Activated gamma-delta T cell (primary cell): ENCODE results near the gene CACNG7.

Experiments
- DNase-seq: peaks from one replicate; lab custom pipeline; 2025; lab: John Stamatoyannopoulos, UW

Gene CACNG7

GRCh38 chr19:53953383-53953782 lies 44.3 kb downstream of the CACNG7 start:
- no peak for DNase-seq

- DNase-seq = no peak
Measured at GRCh38 chr19:53957448-53958167, 48.5 kb downstream of the CACNG7 start.

- no peak for DNase-seq
Measured at GRCh38 chr19:53958168-53958571, 49.1 kb downstream of the CACNG7 start.

GRCh38 chr19:53958823-53959757 lies 50.0 kb downstream of the CACNG7 start:
- no peak for DNase-seq

GRCh38 chr19:53960187-53960586 lies 51.1 kb downstream of the CACNG7 start:
- DNase-seq = no peak

GRCh38 chr19:53960886-53961285 lies 51.8 kb downstream of the CACNG7 start:
- DNase-seq = no peak

- no peak for DNase-seq
Measured at GRCh38 chr19:53961523-53962356, 52.7 kb downstream of the CACNG7 start.

- DNase-seq = no peak
Measured at GRCh38 chr19:53962887-53963431, 53.9 kb downstream of the CACNG7 start, which contains the start of gene CACNG8. Gene CACNG8 (plus strand): TSS chr19:53962937.

GRCh38 chr19:53965091-53965490 lies 56.0 kb downstream of the CACNG7 start:
- no peak for DNase-seq

GRCh38 chr19:53966931-53967330 lies 57.9 kb downstream of the CACNG7 start:
- no peak for DNase-seq

- DNase-seq = no peak
Measured at GRCh38 chr19:53969366-53969765, 60.3 kb downstream of the CACNG7 start.

- DNase-seq = no peak
Measured at GRCh38 chr19:53971673-53972072, 62.6 kb downstream of the CACNG7 start.

GRCh38 chr19:53977429-53977990 lies 68.4 kb downstream of the CACNG7 start:
- no peak for DNase-seq

GRCh38 chr19:53977991-53978731 lies 69.1 kb downstream of the CACNG7 start:
- DNase-seq = no peak

- no peak for DNase-seq
Measured at GRCh38 chr19:53978975-53979801, 70.1 kb downstream of the CACNG7 start.

GRCh38 chr19:53980539-53981375 lies 71.7 kb downstream of the CACNG7 start:
- no peak for DNase-seq

- no peak for DNase-seq
Measured at GRCh38 chr19:53981376-53981951, 72.4 kb downstream of the CACNG7 start.

- no peak for DNase-seq
Measured at GRCh38 chr19:53982001-53982451, 72.9 kb downstream of the CACNG7 start.
